HG02943 (cell line): ENCODE data around the gene HLCS.

Experiments
- ATAC-seq: cut with Tn5 transposase; IDR thresholded peaks from one replicate; pipeline ENCODE4 v1.9.1; 2021; ENCODE audit warnings: mild to moderate bottlenecking, low read depth, moderate library complexity; ENCODE audit not compliant: unreplicated experiment

HLCS gene

DNA sequence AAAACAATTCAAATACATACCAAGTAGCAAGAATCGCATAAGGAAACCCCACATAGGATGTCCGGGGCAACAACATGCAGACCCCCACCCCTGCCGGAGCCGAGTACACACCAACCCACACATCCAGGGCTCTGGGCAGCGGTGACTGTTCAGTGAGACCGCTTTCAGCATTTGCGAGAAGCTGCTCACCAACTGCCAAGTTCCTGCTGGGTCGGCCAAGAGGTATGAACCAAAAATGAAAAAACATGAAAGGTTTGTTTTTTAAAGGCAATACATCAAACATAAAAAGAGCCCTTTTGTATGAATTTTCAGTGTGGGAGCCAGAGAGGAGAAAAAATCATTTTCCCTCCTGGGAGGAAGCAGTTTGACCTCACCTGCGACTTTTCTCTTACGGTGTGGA lies 175.3 kb downstream of the HLCS start:
- ATAC-seq, result no peak

DNA sequence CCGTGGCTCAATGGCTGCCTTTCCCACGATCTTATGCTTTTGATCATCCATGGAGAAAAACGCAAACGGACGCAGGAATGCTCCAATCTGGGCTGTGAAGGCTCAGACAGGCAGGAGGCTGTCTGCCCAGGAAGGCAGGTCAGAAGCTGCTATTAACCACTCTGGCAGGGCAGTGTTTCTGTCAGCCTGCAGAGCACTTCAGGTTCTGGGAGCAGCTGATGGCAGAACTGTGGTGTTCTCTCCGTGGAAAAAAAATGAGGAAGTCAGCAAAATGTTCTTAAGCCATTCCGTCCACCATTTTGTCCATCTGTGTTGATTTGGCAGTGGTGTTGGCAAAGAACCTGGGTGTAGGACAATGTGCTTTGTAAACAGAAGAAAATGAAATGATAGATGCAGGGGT lies 175.9 kb downstream of the HLCS start:
- ATAC-seq, result no peak

DNA sequence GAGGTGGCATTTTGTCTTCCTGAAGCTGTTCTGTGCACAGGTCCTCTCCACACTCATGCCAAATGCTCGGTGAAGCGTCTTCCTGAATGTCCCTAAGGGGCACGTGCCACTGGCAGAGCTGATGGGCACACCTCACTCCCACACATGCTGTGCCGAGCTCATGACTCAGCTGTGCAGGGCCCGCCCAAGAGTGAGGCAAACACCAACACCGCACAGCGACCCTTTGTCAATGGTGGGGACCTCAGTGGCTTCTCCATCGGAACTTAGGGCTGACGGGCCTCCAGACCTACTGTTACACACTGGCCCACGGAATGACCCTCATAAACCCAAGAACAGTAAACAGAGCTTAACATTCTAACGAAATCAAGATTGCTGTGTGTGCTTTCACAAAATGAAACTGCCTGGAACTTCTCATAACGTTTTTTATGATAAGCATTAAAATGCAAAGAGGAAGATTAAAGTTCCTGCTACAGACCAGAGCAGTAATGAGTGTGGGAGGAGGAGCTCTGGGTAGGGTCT lies 178.3 kb downstream of the HLCS start:
- ATAC-seq, result no peak

DNA sequence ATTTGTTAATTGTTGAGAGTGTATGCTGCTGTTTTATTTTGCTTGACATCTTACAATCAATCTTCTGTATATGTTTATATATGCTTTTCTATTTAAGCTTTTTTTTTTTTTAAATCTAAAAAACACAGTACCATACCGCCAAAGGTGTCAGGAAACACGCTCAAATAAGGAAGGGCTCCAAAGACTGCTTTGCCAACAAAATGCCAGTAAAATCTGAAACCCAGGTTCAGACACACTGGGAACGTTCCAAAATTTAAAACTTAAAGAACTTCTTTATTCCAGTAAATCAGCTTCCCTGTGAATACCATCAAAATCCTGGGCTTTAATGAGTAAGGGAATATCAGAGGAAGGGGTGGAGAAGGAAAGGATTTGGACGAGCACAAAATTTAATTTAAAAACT lies 180.3 kb downstream of the HLCS start:
- no peak for ATAC-seq

DNA sequence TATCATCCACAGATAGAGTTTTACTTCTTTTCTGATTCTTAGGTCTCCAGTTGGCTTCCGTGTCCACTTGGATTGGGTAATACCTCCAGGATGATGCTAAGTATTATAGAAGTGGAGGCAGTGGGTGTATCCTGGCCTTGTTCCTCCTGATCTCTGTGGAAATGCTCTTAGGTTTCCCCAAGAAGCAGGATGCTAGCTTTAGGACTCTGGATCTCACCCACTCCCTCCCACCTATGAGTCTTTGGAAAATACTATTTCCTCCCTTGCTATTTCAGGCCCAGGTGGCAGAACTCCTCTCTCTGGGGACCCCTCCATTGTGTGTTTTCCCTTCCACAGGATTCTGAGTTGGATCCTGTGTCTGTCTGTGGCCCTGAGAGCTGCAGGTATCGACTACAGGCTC lies 180.9 kb downstream of the HLCS start:
- ATAC-seq, result no peak

DNA sequence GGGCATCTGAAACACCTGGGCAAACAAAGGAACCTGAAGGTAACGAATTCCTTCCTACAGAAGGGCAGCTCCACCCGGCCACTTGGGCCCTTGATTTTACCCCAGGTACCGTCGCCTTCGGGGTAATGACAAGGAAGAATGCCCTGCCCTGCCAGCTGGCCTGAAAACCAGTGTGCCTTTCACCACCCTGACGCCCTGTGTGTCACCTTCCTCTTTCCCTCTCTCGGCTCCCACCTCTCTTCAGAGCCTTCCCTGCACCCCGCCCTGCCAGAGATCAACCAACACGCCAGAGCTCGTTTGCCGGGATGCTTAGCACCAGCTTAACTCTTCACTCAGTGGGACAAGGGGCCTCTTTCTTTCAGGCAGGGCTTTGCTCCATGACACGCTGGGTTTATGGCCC lies 181.5 kb downstream of the HLCS start:
- ATAC-seq, result no peak

- no peak for ATAC-seq
These were observed 182.7 kb downstream of the HLCS start for GRCh38 chr21:36783612-36784374.

DNA sequence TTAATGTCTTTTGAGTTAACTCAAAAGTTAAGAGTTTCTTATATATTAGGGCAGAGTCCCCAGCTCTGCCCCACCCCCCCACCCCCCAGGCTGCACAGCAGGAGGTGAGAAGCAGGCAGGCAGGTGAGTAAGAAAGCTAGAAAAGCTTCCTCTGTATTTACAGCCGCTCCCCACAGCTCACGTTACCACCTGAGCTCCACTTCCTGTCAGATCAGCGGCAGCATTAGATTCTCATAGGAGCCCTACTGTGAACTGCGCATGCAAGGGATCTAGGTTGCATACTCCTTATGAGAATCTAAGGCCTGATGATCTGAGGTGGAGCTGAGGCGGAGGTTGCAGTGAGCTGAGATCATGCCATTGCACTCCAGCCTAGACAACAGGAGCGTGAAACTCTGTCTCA lies 185.6 kb downstream of the HLCS start:
- no peak for ATAC-seq

DNA sequence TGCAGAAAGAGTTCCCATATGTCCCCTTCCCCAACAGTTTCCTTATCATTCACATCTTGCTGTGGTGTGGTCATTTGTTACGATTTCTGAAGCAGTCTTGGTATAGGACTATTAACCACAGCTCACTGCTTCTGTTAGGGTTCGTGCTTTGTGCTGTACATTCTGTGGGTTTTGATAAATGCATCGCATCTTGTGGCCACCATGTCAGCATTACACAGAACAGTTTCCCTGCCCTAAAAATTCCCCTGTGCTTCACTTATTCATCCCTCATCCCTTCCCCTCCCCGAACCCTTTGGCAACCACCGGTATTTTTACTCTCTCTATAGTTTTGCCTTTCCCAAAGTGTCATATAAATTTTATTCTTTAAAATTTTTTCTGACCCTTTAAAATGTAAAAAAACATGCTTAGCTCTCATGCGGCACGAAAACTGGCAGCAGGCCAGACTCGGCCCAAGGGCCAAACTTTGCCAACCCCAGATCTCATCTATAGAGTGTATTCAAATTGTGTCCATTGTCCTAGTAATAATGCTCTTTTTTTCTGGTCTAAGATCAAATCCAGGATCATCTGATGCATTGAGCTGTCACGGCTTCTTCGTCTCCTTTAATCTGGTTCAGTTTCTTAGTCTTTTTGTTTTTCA lies 189.4 kb downstream of the HLCS start:
- ATAC-seq, result no peak

DNA sequence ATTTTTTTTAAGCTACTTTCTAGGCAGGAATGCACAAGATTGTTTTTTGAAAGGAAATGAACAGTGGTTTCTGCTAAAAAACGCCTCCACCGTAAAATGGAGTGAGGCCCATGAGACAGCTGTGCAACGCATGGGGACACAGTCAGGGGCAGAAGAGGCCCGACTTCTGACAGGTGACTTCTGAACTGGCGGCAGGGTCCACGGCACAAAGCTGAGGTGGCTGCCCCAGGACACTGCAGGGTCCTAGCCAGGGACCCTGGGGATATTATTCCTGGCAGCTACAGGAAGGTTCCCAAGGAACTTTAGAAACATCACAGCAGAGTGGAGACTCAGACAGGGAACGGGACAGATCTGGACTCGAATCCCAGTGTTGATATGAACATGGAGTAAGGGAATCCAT lies 192.5 kb downstream of the HLCS start:
- ATAC-seq, result no peak

DNA sequence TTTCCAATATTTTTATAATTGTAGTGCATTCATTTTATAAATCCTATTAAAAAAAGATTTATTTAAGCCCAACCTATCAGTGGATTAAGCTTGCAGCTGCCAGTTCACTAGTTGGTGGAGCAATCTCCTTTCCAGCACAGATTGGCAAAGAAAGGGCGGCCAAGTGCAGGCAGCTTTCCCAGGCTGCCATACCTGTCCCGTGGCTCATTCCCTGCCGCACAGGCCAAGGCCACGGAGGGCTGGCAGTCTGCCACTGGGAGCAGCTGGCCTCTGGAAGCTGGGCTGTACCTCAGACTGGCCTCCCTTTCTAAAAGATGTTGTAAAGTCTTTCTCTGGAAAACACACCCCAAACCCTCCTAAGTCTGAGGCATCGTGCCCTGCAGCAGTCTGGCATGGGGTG lies 193.4 kb downstream of the HLCS start:
- ATAC-seq, result no peak

GRCh38 chr21:36769051-36769839 lies 197.2 kb downstream of the HLCS start:
- no peak for ATAC-seq

DNA sequence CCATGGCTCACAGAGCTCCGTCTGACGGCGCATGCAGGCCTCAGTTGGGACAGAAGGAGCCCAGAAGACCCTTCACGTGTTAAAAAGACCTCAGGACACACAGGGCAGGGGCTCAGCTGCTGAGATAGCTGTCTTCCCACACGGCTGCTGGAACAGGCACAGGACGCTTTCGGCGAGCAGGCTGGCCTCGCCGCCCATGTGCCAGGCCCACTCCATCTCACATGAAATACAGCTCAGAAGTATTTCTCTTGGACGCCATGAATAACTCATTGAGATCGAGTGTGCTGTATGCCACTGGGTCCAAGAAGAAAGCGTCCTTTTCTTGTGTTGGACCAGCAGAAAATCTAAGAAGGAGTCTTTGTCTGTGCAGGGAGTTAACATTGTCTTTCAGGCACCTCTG lies 198.0 kb downstream of the HLCS start:
- ATAC-seq, result no peak

DNA sequence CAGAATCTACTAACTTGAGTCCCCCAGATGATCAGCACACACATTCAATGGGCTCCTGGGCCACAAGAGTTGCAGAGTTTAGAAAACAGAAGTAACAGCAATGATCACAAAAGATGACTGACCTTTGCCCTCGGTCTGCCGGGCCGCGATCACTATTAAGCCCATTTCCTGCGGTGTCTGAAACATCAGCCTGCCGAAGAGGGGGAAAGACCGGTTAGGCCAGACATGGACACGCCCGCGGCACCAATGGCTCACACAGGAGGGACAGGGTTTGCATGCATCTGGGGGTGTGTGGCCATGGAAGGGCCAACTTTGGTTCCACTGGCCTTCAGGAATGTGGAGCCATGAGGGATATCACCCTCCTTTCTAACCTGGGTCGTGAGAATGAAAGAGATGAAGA lies 199.4 kb downstream of the HLCS start:
- ATAC-seq, result no peak

DNA sequence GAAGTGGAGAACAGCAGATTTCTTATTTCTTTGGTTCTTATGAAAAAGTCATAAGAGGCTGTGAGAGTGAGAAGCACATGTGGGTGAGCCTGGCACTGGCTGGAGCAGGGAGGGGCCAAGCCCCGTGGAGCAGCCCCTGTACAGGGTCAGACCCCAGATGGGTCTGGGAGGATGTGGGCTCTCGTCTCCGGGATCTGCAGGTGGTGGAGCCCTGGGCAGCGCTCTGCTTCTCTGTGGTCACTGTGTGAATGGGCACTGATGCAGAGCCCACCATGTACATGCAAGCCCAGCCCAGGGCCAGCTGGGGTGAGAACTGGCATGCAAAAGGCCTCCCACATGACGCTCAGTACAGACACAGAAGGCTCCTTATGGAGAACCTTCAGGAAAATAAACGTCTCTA lies 200.0 kb downstream of the HLCS start:
- ATAC-seq, result no peak

- no peak for ATAC-seq
These were observed 201.2 kb downstream of the HLCS start for GRCh38 chr21:36765229-36765628.

- no peak for ATAC-seq
These were observed 203.2 kb downstream of the HLCS start for GRCh38 chr21:36763305-36763704.

- no peak for ATAC-seq
These were observed 203.8 kb downstream of the HLCS start for GRCh38 chr21:36762642-36763041.

DNA sequence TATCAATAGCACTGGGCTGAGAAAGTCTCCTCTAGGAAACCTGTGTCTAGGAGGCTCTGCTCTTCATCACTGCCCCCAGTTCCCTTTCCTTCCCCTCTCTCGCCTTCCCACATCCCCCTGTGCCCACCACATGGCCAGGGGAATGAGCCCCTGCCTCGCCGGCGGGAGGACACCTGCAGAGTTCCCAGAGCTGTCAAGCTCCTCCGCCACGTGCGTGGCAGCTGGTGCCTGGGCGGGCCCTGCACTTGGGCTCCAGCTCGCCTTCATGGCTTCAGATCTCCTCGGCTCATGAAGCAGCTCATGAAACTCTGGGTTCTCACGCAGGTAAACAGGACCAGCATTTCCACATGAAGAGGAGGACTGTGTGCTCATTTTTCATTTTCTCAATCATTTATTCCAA lies 204.8 kb downstream of the HLCS start:
- no peak for ATAC-seq

GRCh38 chr21:36759348-36760083 lies 207.0 kb downstream of the HLCS start:
- no peak for ATAC-seq

DNA sequence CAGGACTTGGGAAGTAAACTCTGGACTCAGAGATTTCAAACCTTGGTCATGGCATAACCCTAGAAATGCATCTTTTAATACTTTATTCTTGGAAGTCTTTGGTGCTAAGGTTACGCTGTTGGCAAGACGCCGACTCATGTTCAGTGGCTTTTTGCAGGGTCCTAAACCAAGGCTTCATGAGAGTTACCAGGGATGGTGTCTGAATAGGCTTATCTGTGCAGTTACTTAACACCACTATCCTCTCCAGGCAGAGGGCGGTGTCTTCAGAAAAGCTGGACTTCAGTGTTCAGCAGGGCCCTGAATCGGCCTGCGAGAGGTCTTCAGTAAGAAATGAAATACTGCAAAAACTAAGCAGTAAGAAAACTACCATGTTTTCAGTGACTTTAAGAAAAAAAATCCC lies 209.3 kb downstream of the HLCS start:
- no peak for ATAC-seq
